NCI-H2227 treated with DMSO at 0.1 percent for 48 hours (cell line): ENCODE data around the gene PAGE1.
"Not testable (repeated sequence)": the region's sequence is repeated elsewhere in the genome, so short reads cannot be mapped to it uniquely, and the experiment has no call there.

Source experiments
- DNase-seq: peaks from one replicate; lab custom pipeline; 2025; lab: John Stamatoyannopoulos, UW

The PAGE1 gene

GRCh38 chrX:49695276-49696180 lies at the start of gene PAGE1:
Gene PAGE1, minus strand, starts transcription at chrX:49695984. Its CDS starts 1,214 bp downstream, at chrX:49694770.
- no peak for DNase-seq

DNA sequence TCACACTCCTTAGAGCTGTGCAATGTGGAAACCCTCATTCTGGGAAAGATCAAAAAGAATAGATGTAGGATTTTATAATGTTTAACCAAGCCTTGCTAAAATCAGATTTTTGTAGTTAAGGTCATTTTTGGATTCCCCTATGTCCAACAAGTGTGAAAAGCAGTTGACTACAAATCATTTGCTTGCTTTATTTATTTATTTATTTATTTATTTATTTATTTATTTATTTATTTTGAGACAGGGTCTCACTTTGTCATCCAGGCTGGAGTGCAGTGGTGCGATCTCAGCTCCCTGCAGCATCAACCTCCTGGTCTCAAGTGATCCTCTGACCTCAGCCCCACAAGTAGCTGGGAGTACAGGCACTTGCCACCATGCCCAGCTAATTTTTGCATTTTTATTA lies 45.7 kb upstream of the PAGE1 start:
- not testable (repeated sequence) for DNase-seq

GRCh38 chrX:49727847-49728246 lies 32.1 kb upstream of the PAGE1 start:
- DNase-seq, result no peak

- DNase-seq, result no peak
Measured at GRCh38 chrX:49726966-49727365, 31.2 kb upstream of the PAGE1 start.

- no peak for DNase-seq
Measured at GRCh38 chrX:49725923-49726904, 30.4 kb upstream of the PAGE1 start.

- DNase-seq, result no peak
Measured at GRCh38 chrX:49725401-49725800, 29.6 kb upstream of the PAGE1 start.

DNA sequence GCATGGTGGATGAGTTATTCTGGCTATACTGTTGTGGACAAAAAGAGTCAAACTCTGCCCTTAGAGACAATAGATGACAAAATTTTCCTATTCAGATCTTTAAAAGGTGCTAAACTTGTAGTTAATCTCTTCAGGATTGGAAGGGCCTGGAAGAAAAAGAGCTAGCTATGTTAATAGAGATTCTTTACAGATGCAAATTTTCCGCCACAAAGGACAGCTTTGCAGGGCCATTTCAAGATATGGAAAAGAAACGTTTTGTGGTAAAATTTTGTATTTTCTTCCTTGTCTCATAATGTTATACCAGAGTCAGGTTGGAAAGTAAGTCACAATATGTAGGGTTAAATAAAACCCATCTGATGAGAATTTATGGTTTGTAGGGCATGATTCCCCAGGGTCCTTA lies 24.3 kb upstream of the PAGE1 start:
- not testable (repeated sequence) for DNase-seq

DNA sequence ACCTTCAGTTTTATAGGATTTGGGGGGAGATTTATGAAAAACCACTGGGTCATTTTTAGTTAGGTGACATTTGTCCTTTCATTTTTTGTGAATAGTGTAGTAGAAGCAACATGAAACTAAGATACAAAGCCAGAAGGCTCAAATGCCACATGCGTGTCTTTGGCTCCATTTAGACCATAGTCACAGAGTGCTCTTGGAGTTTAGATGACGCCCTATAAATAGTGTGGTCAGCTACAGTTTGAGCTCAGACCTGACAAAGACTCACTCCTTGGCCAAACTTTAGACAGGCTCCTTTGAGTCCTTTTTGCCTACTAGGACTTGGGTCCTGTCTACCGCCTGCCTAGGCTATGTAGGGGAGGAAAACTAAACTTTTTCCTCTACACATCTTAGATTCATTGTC lies 16.8 kb upstream of the PAGE1 start:
- DNase-seq, result no peak

- DNase-seq, result no peak
Measured at GRCh38 chrX:49710744-49711319, 15.0 kb upstream of the PAGE1 start.

DNA sequence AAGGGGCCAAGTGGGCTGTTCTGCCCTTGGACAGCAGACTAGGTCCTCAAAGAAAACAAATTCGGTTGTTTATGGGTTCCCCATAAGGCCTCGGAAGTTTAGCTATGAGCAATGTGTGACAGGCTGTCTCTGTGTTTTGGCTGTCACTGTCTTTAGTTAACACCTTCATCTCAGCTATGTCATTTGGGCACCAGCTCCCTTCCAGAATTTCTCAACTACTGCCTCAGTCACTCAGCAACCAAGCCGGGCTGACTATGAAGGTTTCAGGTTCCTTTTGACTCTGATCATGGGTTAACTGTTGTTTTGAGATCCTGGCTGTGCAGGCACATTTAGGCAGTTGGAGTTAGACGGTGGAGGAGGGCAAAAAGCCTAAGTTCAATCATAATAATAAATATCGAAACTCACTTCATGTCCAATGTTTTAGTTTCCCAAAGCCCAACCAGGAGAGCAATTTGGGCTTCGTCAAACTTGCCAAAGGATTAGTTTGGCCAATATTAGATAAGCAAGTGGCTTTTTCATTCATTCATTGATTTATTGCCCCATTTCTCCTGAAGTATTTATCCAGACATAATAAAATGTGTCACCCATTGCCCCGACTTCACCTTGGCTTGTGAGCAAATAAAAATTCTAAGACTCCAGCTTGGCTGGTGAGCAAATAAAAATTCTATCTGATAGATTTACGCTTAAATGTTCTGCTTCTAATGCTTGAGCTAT lies 9.1 kb upstream of the PAGE1 start:
- no peak for DNase-seq

DNA sequence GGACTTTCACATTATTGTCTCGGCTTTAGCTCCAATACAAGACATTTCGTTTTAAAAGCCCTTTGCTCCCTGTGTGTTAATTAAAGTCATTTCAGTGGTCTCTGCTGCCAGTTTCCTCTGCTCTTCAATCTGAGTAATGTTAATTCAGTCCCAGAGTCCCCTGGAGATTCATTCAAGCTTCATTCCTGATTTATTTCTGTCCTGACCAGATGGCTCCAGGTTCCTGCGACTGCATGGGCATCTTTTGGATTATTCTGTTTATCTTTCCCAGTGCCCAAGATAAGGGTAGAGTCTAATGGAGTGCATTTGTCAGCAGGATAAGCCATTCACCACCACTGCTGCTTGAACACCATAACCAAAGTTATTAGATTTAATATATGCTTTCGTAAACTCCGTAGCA lies 6.1 kb upstream of the PAGE1 start:
- no peak for DNase-seq

DNA sequence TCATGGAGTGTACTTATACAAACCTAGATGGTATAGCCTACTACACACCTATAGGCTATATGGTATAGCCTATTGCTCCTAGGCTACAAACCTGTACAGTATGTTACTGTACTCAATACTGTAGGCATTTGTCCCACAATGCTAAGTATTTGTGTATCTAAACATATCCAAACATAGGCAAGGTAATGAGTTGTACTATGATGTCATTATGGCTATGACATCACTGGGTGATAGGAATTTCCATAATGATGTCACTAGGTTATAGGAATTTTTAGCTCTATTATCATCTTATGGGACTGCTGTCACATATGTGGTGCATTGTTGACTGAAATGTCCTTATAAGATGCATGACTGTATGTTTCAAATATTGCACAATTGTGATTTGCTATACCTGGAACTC lies 5.5 kb upstream of the PAGE1 start:
- no peak for DNase-seq

DNA sequence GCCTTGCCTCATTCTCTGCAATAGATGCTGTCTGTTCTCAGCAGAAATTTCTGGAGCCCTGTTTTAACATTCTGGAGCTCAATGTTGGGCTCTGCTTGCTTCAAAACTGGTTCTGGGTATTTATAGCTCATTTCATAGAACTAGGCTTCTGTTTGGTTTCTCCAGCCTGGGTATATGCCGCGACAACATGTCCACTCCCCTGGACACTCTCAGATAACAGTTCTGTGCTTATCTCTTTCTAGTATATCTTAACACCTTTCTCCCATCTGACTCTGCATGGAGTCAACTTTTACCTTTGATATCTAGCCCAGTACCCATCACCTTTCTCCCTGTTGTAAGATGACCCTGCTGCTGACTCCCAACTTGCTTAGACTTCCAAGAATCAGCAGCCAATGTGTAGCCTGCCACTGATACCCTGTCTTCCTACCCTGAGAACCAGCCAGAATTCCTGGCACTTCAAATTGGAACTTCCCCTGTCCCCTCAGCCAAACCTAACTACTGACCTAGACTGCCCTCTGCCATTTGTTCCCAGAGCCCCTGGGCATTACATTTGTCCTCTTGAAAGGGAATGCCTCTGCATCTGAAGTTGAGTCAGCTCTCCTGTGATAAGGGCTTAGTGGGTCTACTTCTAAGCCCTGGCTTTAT lies 20.6 kb downstream of the PAGE1 start:
- no peak for DNase-seq

- no peak for DNase-seq
Measured at GRCh38 chrX:49673394-49673793, 22.4 kb downstream of the PAGE1 start.

DNA sequence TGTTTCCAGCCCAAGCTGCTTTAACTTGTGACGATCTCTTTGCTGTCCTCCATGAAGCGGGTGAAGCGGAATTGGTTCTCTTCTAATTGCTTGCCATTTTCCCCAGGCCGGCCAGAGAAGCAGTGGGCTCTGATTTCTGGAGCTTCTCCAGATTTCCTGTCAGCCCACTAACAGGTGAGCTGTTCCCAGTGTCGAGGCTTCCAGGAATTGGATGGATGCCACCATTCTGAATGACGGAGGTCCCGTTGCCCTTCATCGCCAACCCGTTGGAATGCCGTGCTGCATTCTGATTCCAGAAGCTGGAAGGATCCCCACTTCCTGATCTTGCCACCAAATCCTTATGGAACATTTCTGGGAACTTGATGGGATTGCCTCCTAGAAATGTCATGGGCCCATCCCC lies 31.0 kb downstream of the PAGE1 start:
- DNase-seq, result no peak

DNA sequence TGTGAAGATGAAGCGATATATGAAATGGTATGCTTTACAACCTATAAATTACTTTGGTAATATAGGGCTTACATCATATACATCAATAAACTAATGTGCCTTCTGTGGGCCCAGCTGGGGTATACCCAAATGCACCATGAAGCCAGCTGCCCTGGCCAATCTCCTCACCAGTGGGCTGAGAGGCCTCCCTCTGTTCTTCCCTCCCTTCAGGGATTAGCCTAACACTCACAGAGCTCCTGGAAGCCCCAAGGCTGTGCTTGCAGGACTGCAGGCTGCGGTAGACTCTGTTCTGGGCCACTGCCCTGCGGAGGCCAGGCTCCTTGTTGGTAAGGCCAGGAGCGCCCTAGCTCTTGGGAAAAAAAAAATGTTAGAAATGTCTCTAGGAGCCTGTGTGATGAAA lies 33.9 kb downstream of the PAGE1 start:
- no peak for DNase-seq

DNA sequence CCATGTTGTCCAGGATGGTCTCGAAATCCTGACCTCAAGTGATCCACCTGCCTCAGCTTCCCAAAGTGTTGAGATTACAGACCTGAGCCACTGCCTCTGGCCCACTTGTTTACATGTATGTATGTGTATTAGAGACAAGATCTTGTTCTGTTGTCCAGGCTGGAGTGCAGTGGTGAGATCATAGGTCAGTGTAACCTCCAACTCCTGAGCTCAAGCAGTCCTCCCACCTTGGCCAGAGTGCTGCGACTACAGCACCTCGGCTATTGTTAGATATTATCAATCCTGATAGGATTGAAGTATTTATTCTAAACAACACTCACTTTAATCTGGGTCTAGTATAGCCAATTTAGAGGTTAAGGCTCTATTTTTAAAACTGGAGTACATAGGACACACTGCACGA lies 36.0 kb downstream of the PAGE1 start:
- no peak for DNase-seq

GRCh38 chrX:49656533-49656932 lies 39.3 kb downstream of the PAGE1 start:
- DNase-seq, result no peak

DNA sequence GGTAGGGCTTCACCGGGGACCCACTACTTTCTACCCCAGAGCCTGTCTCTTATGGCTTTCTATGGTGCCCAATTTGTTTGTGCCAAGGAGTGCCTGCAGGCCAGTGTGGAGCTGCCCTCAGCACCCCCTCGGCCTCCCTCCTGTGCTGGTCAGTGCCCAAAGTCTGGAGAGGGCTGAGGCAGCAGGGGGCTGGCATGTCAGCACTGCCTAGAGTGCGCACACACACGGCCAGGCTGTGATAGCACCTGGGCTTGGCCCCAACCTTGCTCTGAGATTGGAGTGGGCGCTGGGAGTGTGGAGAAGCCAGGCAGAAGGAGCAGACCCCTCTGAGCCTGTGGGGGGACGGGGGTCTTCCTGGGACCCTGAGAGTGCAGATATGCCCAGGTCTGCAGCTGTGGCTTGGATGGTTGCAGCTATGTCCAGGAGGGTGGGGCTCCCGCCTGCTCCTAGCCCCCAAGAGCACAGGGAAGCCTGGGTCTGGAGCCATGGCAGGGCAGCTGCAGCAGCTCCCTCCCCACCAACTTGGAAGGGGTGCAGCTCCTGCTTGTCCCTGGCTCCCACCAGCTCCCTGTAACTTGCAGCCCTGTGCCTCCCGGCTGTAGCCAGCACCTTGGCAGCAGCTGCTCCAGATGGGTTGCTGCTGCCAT lies 50.7 kb downstream of the PAGE1 start:
- no peak for DNase-seq
